Glutamatergic neuron (in vitro differentiated cells): ENCODE data around the gene CCDC197. TPM values are rescaled to one million over a fixed set of nuclear protein-coding genes. Genes with fewer than 3 reads are reported as not detected.

ENCODE experiments used
- DNase-seq: peaks from one replicate; pipeline ENCODE4 v3.0.0; 2022
- H3K27ac Mint-ChIP-seq: one replicate; pipeline ENCODE4 v1.8.0; 2020; ENCODE audit warnings: mild to moderate bottlenecking, mixed read lengths, inconsistent platforms; ENCODE audit not compliant: unreplicated experiment
- H3K27me3 Mint-ChIP-seq: one replicate; pipeline ENCODE4 v1.8.0; 2020; ENCODE audit warnings: mild to moderate bottlenecking, moderate library complexity, mixed read lengths, inconsistent platforms; ENCODE audit not compliant: unreplicated experiment
- H3K36me3 Mint-ChIP-seq: one replicate; pipeline ENCODE4 v1.8.0; 2020; ENCODE audit warnings: mild to moderate bottlenecking, mixed read lengths, inconsistent platforms; ENCODE audit not compliant: unreplicated experiment
- H3K4me1 Mint-ChIP-seq: one replicate; pipeline ENCODE4 v1.8.0; 2020; ENCODE audit warnings: mild to moderate bottlenecking, low read depth, mixed read lengths, inconsistent platforms; ENCODE audit not compliant: unreplicated experiment
- H3K4me3 Mint-ChIP-seq: one replicate; pipeline ENCODE4 v1.8.0; 2020; ENCODE audit warnings: mild to moderate bottlenecking, mixed read lengths, inconsistent platforms; ENCODE audit not compliant: unreplicated experiment
- H3K9me3 Mint-ChIP-seq: one replicate; pipeline ENCODE4 v1.8.0; 2020; ENCODE audit warnings: mild to moderate bottlenecking, moderate library complexity, mixed read lengths, inconsistent platforms; ENCODE audit not compliant: unreplicated experiment
- CTCF ChIP-seq: fragments of 200-600 bp; sonication (generic); IDR thresholded peaks from one replicate; pipeline ENCODE4 v1.5.0; 2021; ENCODE audit not compliant: partially characterized antibody, unreplicated experiment
- total RNA-seq: library from RNA; stranded (reverse); fragmentation: NEBNext Ultra II Directional; extraction: Animal tissue kit (Norgen Biotek cat#: 25700); gene quantifications from one replicate; pipeline ENCODE4 v1.2.1, GENCODE V29; 2021; ENCODE audit not compliant: unreplicated experiment

The CCDC197 gene
- total RNA-seq, 1 donor from 2014 or later = not detected

- no peak overlapping the region for H3K4me3 Mint-ChIP-seq
- H3K27me3 Mint-ChIP-seq = peaks cover 12% of the 10 kb centered on the region
- no peak for DNase-seq
- H3K36me3 Mint-ChIP-seq = no peaks in the 10 kb centered on the region
- no peak for TF ChIP-seq CTCF
- H3K27ac Mint-ChIP-seq = no peak overlapping the region
- H3K9me3 Mint-ChIP-seq = peaks cover 8% of the 10 kb centered on the region
- H3K4me1 Mint-ChIP-seq = peaks cover 19% of the 10 kb centered on the region
Measured at GRCh38 chr14:93997916-93998870, 1.1 kb downstream of the CCDC197 start.

- H3K9me3 Mint-ChIP-seq = peaks cover 8% of the 10 kb centered on the region
- H3K4me1 Mint-ChIP-seq = peaks cover 15% of the 10 kb centered on the region
- no peak for DNase-seq
- H3K27me3 Mint-ChIP-seq = peaks cover 14% of the 10 kb centered on the region
- H3K36me3 Mint-ChIP-seq = no peaks in the 10 kb centered on the region
- TF ChIP-seq CTCF = no peak
- H3K4me3 Mint-ChIP-seq = no peak overlapping the region
- H3K27ac Mint-ChIP-seq = no peak overlapping the region
Measured at GRCh38 chr14:93998871-93999403, 1.8 kb downstream of the CCDC197 start.

GRCh38 chr14:93999573-93999972 is 2.5 kb downstream of the CCDC197 start:
- no peak for DNase-seq
- TF ChIP-seq CTCF = no peak
- Mint-ChIP-seq H3K9me3 (peaks cover 8% of the 10 kb centered on the region), H3K4me1 (peaks cover 15% of the 10 kb centered on the region), H3K27ac (no peak overlapping the region), H3K4me3 (no peak overlapping the region), H3K36me3 (no peaks in the 10 kb centered on the region), H3K27me3 (peaks cover 14% of the 10 kb centered on the region)

- Mint-ChIP-seq H3K27ac (no peak overlapping the region), H3K27me3 (peaks cover 14% of the 10 kb centered on the region), H3K4me1 (peaks cover 17% of the 10 kb centered on the region), H3K4me3 (no peak overlapping the region), H3K9me3 (peaks cover 10% of the 10 kb centered on the region), H3K36me3 (no peaks in the 10 kb centered on the region)
- no peak for TF ChIP-seq CTCF
- DNase-seq = no peak
Measured at GRCh38 chr14:94000267-94000666, 3.2 kb downstream of the CCDC197 start.

- peaks cover 9% of the 10 kb centered on the region for H3K27me3 Mint-ChIP-seq
- H3K9me3 Mint-ChIP-seq = peaks cover 11% of the 10 kb centered on the region
- peaks cover 18% of the 10 kb centered on the region for H3K4me1 Mint-ChIP-seq
- no peaks in the 10 kb centered on the region for H3K36me3 Mint-ChIP-seq
- DNase-seq = peak; percentile 59
- TF ChIP-seq CTCF = no peak
- no peak overlapping the region for H3K4me3 Mint-ChIP-seq
- H3K27ac Mint-ChIP-seq = peak overlapping the region; percentile 87
Measured at GRCh38 chr14:94001016-94001415, 3.9 kb downstream of the CCDC197 start.
